ENCODE measurements around the gene NEU1. TPM values are rescaled to one million over a fixed set of nuclear protein-coding genes. Genes with fewer than 3 reads are reported as not detected.

Gene NEU1
- total RNA-seq (2022; extraction: Qiagen RNA extraction), result 21.6 to 33.6 TPM (median 26.8 TPM) in 5 replicates

DNA sequence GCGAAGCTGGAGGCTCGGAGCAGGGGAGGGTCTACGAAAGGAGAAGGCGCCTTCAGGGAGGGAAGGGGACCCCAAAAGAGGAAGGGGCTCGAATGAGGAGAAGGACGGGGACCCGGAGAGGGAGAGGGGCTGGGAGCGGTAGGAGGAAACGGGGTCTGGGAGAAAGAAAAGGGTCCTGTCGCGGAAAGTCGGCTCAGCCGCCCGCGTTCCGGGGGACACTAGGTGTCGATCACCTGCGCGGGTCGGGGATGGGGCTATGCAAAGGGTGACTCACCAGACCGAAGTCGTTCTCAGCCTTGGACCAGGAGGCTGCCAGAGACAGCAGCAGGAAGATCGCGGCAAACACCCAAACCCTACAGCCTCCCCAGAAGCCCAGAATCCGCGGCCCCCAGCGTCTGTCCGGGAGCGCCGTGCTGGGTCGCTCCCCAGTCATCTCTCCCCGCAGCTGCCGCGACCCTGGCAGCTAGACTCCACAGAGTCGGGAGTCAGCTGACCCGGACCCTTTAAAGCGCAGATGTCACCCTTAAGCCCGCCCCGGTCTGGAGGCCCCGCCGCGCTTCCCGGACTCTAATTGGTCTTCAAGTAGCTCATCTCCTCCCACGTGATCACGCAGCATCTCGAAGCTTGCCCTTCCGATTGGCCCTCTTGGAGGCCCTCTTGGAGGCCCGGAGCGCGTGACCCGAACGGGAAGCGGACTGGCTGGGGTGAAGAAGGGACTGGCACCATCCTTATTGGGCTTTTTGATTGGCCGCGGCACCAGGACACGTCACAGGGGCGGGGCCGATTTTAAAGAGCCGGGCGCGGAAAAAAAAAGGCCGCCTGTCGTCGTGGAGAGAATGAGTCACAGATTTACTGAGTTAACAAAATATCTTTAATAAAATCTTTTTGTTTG lies at the start of gene NEU1:
Gene NEU1, minus strand, starts transcription at position 478 of the 892 bp plus-strand sequence. Its CDS starts 45 bp downstream, at position 433.

DNA sequence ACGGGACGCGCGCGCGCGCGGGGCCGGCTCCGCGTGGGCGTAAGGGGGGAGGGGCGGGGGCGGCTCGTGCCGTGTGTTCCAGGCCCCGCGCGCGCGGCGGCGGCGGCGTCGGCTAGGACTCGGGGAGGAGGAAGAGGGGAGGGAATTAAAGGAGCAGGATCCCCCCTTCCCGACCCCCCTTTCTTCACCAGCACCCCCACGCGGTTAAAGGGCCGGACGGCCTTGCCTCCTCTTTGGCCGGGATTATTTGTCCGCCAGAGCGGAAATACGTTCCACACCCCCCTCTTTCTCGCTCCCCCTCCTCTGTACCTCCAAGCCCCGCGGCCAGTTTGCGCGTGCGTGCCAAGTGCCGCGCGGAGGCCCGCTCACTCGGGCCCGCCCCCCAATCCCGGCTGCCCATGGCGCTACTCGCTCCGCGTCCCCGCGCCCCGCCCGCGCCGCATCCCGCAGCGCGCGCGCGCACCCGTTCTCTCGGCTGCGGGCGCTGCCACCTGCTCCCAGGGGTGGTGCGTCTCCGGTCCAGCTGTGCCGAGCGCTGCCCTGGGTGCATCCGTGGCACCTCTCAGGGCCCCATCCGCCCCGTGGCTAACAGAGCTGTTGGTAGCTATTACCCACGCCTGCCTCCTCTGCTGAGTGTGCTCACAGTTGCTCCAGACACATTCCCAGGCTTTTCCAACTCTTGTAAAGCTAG lies 39.5 kb upstream of the NEU1 start, which contains the start of gene ZBTB12:
Gene ZBTB12, minus strand, starts transcription at position 134 of the 691 bp plus-strand sequence. CDS start 781 bp downstream, outside the sequence.

DNA sequence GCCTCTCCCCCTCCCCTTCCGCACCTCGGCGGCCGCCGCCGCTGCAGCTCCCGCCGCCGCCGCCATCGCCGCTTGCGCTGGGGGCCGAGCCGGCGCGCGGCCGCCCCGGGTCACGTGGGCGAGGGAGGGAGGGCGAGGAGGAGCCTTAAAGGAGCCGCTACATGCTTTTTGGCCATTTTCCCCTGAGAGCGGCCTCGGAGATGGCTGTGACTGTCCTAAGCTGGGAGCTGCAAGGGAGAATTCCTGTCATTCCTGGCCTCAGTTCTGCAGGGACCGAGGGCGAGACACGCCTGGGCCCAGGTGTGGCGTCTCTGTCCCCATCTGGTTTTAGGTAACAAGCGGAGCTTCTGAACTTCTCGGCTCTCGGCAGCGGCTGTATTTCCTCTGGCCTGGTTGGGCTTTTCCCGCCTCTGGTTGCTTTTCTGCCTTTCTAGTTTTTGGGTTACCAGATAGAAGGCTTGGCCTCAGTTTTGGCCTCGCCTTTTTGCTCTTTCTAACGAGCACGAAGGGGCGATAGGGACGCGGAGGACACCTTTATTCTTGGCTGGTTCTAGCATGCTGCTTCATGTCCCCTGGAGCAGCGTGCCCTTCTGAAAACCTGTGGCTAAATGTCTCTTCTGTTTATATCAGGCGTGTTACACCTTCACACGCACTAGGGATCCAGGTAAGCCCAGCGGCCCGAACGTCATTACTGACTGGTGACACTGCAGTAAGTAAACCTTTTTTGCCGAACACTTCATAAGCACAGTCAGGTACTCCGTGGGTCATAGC lies 35.2 kb upstream of the NEU1 start, which contains the start of gene EHMT2:
Gene EHMT2, minus strand, starts transcription at position 87 of the 771 bp plus-strand sequence. Its CDS starts 21 bp downstream, at position 66.

GRCh38 chr6:31878726-31879125 lies 16.1 kb upstream of the NEU1 start, which contains the start of gene SLC44A4:
TSS of gene SLC44A4 (minus strand) at chr6:31878997. CDS start at chr6:31878980, 17 bp downstream.

DNA sequence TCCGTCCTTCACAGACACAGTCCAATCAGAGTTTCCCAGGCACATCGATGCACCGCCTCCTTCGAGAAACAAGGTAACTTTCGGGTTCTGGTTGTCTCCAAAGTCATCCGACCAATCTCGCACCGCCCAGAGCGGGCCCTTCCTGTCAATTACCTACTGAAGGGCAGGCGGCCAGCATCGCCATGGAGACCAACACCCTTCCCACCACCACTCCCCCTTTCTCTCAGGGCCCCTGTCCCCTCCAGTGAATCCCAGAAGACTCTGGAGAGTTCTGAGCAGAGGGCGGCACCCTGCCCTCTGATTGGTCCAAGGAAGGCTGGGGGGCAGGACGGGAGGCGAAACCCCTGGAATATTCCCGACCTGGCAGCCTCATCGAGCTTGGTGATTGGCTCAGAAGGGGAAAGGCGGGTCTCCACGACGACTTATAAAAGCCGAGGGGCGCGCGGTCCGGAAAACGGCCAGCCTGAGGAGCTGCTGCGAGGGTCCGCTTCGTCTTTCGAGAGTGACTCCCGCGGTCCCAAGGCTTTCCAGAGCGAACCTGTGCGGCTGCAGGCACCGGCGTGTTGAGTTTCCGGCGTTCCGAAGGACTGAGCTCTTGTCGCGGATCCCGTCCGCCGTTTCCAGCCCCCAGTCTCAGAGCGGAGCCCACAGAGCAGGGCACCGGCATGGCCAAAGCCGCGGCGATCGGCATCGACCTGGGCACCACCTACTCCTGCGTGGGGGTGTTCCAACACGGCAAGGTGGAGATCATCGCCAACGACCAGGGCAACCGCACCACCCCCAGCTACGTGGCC lies 35.1 kb downstream of the NEU1 start, which contains the start of gene HSPA1B:
Gene HSPA1B, plus strand, starts transcription at position 453 of the 794 bp plus-strand sequence. Its CDS starts 213 bp downstream, at position 666.

DNA sequence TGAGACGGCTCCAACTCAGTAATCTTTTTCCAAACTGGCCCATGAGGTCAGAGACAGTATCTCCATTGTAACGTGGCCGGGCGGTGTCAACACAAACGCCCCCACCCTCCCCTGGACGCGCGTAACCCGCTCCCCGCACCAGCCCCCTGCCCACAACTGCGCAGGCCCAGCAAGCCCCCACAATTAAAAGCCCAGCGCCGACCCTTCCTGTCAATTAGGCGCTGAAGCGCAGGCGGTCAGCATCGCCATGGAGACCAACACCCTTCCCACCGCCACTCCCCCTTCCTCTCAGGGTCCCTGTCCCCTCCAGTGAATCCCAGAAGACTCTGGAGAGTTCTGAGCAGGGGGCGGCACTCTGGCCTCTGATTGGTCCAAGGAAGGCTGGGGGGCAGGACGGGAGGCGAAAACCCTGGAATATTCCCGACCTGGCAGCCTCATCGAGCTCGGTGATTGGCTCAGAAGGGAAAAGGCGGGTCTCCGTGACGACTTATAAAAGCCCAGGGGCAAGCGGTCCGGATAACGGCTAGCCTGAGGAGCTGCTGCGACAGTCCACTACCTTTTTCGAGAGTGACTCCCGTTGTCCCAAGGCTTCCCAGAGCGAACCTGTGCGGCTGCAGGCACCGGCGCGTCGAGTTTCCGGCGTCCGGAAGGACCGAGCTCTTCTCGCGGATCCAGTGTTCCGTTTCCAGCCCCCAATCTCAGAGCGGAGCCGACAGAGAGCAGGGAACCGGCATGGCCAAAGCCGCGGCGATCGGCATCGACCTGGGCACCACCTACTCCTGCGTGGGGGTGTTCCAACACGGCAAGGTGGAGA lies 47.4 kb downstream of the NEU1 start, which contains the start of the genes HSPA1A and HSPA1L:
Gene HSPA1A, plus strand, starts transcription at position 519 of the 814 bp plus-strand sequence. Its CDS starts 214 bp downstream, at position 733.
Gene HSPA1L, minus strand, starts transcription at position 259 of the 814 bp plus-strand sequence. CDS start 3,311 bp downstream, outside the sequence.

Other genes starting within 250 kb of the NEU1 start
- not detected in 5 replicates for gene AIF1, start 247.6 kb downstream of the NEU1 start, total RNA-seq (2022; extraction: Qiagen RNA extraction)
- gene PRRC2A, start 242.1 kb downstream of the NEU1 start, total RNA-seq (2022; extraction: Qiagen RNA extraction), result 68.4 to 87.7 TPM (median 84.8 TPM) in 5 replicates
- gene BAG6, start 210.2 kb downstream of the NEU1 start, total RNA-seq (2022; extraction: Qiagen RNA extraction), result 106 to 148 TPM (median 138 TPM) in 5 replicates
- 2.8 to 3.7 TPM (median 2.9 TPM) in 5 replicates for gene APOM, start 206.9 kb downstream of the NEU1 start, total RNA-seq (2022; extraction: Qiagen RNA extraction)
- 11.1 to 12.4 TPM (median 11.6 TPM) in 5 replicates for gene C6orf47, start 202.0 kb downstream of the NEU1 start, total RNA-seq (2022; extraction: Qiagen RNA extraction)
- gene GPANK1, start 197.8 kb downstream of the NEU1 start, total RNA-seq (2022; extraction: Qiagen RNA extraction), result 10.2 to 12.1 TPM (median 11.4 TPM) in 5 replicates
- gene CSNK2B, start 196.7 kb downstream of the NEU1 start, total RNA-seq (2022; extraction: Qiagen RNA extraction), result 167 to 177 TPM (median 171 TPM) in 5 replicates
- 2.1 to 5.7 TPM (median 3.8 TPM) in 5 replicates for gene LY6G5B, start 192.8 kb downstream of the NEU1 start, total RNA-seq (2022; extraction: Qiagen RNA extraction)
- 0.92 to 1.6 TPM (median 1.1 TPM) in 5 replicates for gene LY6G5C, start 181.8 kb downstream of the NEU1 start, total RNA-seq (2022; extraction: Qiagen RNA extraction)
- 11.3 to 19.8 TPM (median 18.4 TPM) in 5 replicates for gene ABHD16A, start 159.5 kb downstream of the NEU1 start, total RNA-seq (2022; extraction: Qiagen RNA extraction)
- gene LY6G6F, start 156.0 kb downstream of the NEU1 start, total RNA-seq (2022; extraction: Qiagen RNA extraction), result not detected in 5 replicates
- gene LY6G6D, start 147.5 kb downstream of the NEU1 start, total RNA-seq (2022; extraction: Qiagen RNA extraction), result not detected in 5 replicates
- gene LY6G6C, start 141.1 kb downstream of the NEU1 start, total RNA-seq (2022; extraction: Qiagen RNA extraction), result 0.21 to 0.24 TPM (median 0.23 TPM) in 3 of 5 replicates, not detected in the others
- not detected in 5 replicates for gene MPIG6B, start 139.4 kb downstream of the NEU1 start, total RNA-seq (2022; extraction: Qiagen RNA extraction)
- 28.3 to 32.5 TPM (median 31.8 TPM) in 5 replicates for gene DDAH2, start 133.5 kb downstream of the NEU1 start, total RNA-seq (2022; extraction: Qiagen RNA extraction)
- gene CLIC1, start 126.3 kb downstream of the NEU1 start, total RNA-seq (2022; extraction: Qiagen RNA extraction), result 471 to 496 TPM (median 485 TPM) in 5 replicates
- 11.8 to 15.5 TPM (median 13.1 TPM) in 5 replicates for gene MSH5, start 122.8 kb downstream of the NEU1 start, total RNA-seq (2022; extraction: Qiagen RNA extraction)
- 2.6 to 5.2 TPM (median 4.3 TPM) in 5 replicates for gene SAPCD1, start 100.2 kb downstream of the NEU1 start, total RNA-seq (2022; extraction: Qiagen RNA extraction)
- 0.72 to 2.2 TPM (median 1.4 TPM) in 5 replicates for gene VWA7, start 85.5 kb downstream of the NEU1 start, total RNA-seq (2022; extraction: Qiagen RNA extraction)
- gene VARS1, start 67.1 kb downstream of the NEU1 start, total RNA-seq (2022; extraction: Qiagen RNA extraction), result 45.6 to 60.9 TPM (median 53.8 TPM) in 5 replicates
- gene LSM2, start 55.9 kb downstream of the NEU1 start, total RNA-seq (2022; extraction: Qiagen RNA extraction), result 51.0 to 62.8 TPM (median 60.8 TPM) in 5 replicates
- gene HSPA1L, start 47.5 kb downstream of the NEU1 start, total RNA-seq (2022; extraction: Qiagen RNA extraction), result 1.3 to 1.8 TPM (median 1.5 TPM) in 5 replicates
- 132 to 252 TPM (median 194 TPM) in 5 replicates for gene HSPA1A, start 47.3 kb downstream of the NEU1 start, total RNA-seq (2022; extraction: Qiagen RNA extraction)
- gene HSPA1B, start 35.1 kb downstream of the NEU1 start, total RNA-seq (2022; extraction: Qiagen RNA extraction), result 89.4 to 177 TPM (median 151 TPM) in 5 replicates
- 0.15 TPM in 1 of 5 replicates, not detected in the others for gene SLC44A4, start 16.2 kb upstream of the NEU1 start, total RNA-seq (2022; extraction: Qiagen RNA extraction)
- 19.9 to 30.0 TPM (median 29.0 TPM) in 5 replicates for gene EHMT2, start 34.9 kb upstream of the NEU1 start, total RNA-seq (2022; extraction: Qiagen RNA extraction)
- gene ZBTB12, start 39.3 kb upstream of the NEU1 start, total RNA-seq (2022; extraction: Qiagen RNA extraction), result 2.4 to 4.1 TPM (median 3.7 TPM) in 5 replicates
- 0.26 to 0.46 TPM (median 0.31 TPM) in 5 replicates for gene C2, start 64.9 kb upstream of the NEU1 start, total RNA-seq (2022; extraction: Qiagen RNA extraction)
- 1.9 to 2.3 TPM (median 2.0 TPM) in 5 replicates for gene CFB, start 83.3 kb upstream of the NEU1 start, total RNA-seq (2022; extraction: Qiagen RNA extraction)
- 76.0 to 93.4 TPM (median 77.7 TPM) in 5 replicates for gene NELFE, start 96.2 kb upstream of the NEU1 start, total RNA-seq (2022; extraction: Qiagen RNA extraction)
- 19.7 to 26.3 TPM (median 23.2 TPM) in 5 replicates for gene SKIC2, start 96.4 kb upstream of the NEU1 start, total RNA-seq (2022; extraction: Qiagen RNA extraction)
- gene DXO, start 109.3 kb upstream of the NEU1 start, total RNA-seq (2022; extraction: Qiagen RNA extraction), result 10.3 to 13.3 TPM (median 11.0 TPM) in 5 replicates
- gene C4A, start 119.2 kb upstream of the NEU1 start, total RNA-seq (2022; extraction: Qiagen RNA extraction), result 0.97 to 1.7 TPM (median 1.4 TPM) in 5 replicates
- 0.69 to 1.5 TPM (median 1.3 TPM) in 5 replicates for gene C4B, start 152.0 kb upstream of the NEU1 start, total RNA-seq (2022; extraction: Qiagen RNA extraction)
- gene CYP21A2, start 175.6 kb upstream of the NEU1 start, total RNA-seq (2022; extraction: Qiagen RNA extraction), result not detected in 5 replicates
- gene TNXB, start 246.5 kb upstream of the NEU1 start, total RNA-seq (2022; extraction: Qiagen RNA extraction), result 0.32 to 0.76 TPM (median 0.50 TPM) in 5 replicates